DMS 273 (cell line): ENCODE data around the gene CTAGE9.

Source experiments
- DNase-seq: peaks from one replicate; lab custom pipeline; 2025; ENCODE audit not compliant: unreplicated experiment; lab: John Stamatoyannopoulos, UW

The CTAGE9 gene

DNA sequence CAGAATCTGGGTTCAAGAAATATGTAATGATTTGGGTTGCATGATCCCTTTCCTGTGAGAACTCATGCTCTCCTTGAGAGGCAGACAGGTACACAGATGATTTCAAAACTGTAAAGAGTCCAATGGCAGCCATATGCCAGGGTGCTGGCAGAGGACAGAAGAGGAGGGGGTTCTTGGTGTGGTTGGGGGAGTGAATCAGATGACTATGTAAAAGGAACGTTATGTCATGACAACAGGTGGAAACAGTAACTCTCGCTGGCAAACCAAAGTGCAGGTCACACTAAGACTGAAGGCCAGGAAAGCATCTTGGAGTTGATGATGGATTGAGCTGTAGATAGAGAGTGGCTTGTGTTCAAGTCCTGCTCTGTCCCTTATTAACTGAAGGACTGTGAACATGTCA lies 29.9 kb downstream of the CTAGE9 start:
- DNase-seq = no peak

DNA sequence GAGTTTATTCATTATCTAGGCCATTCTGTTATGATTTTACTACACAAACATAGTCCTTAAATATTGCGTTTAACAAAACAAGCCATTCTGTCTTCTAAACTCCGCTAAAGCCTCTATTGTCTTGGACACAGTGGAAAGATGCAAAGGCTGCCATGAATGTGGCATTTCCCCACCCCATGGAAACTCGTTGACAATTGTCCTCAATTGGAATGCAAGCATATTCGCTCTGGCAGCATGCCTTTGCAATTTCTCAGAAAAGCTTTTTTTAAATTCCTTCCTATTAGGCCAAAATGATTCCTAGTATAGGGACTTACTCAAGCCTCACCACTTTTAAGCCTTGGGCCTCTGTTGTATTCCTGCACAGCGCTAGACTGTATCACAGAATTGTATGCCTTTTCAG lies 32.4 kb downstream of the CTAGE9 start:
- DNase-seq = no peak

DNA sequence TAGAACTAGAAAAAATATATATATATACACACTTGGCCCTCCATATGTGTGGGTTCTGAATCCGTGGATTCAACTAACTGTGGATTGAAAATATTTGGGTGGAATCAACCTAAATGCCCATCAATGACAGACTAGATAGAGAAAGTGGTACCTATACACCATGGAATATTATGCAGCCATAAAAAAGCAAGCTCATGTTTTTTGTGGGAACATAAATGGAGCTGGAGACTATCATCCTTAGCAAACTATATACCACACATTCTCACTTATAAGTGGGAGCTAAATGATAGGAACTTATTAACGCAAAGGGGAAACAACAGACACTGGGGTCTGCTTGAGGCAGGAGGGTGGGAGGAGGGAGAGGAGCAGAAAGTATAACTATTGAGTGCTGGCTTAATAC lies 37.6 kb downstream of the CTAGE9 start:
- no peak for DNase-seq

DNA sequence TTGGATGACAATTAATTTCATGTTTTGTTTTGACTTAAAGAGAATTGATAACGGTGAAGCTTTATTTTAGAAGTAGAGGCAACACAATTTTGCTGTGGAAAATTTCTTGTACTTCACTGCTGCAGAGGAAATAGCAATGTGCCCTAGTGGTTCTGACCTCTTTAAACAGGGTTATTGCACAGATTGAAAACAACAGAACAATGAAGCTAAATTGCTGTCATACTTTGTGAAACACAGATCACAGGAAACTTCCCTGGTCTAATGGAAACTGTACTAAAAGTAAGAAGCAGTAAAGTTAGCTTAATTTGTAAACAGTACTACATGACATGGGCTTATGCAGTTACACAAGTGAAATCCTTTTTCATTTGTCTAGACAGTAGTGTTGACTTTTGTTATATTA lies 40.9 kb downstream of the CTAGE9 start:
- DNase-seq = no peak

DNA sequence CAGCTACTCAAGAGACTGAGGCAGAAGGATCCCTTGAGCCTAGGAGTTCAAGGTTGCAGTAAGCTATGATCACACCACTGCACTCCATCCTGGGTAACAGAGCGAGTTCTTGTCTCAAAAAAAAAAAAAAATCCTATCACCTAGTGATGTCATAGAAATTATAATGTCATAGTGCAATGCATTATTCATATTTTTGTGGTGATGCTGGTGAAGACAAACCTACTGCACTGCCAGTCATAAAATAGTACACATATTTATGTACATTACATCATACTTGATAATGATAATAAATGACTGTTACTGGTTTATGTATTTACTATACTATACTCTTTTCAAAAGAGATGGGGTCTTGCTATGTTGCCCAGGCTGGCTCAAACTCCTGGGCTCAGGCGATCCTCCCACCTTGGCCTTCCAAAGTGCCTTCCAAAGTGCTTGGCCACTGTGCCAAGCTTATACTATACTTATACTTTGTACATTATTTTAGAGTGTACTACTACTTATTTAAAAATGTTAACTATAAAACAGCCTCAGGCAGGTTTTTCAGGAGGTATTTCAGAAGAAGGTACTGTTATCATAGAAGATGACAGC lies 47.1 kb downstream of the CTAGE9 start:
- DNase-seq = no peak

DNA sequence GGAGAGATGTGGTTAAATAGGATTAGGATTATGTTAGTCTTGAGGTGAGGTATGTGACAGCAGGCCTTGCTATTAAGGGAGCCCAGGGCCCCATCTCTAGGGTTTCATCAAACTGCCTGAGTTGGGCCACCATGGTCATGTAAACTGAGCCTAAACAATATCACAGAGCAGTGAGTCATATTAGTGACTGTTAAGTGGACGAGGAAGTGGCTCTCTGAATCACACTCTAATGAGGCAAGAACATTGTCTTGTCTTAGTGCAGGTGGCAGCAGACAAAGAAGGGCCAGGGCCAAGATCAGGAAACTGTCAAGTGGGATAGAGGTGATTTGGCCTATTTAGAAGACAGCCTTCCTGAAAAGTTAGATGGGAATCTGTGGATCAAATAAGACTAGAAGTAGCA lies 50.6 kb downstream of the CTAGE9 start:
- no peak for DNase-seq
